HTERT RPE-1 (cell line): ENCODE measurements around the gene POLR3A.

Experiments used
- in situ Hi-C: fragments of 300-500 bp; cut with MboI; formaldehyde crosslinking; loops from 4 replicates; pipeline ENCODE4 v1.14.3; 2020; ENCODE audit warnings: low sequenced_read_pairs

Gene POLR3A

GRCh38 chr10:77922055-77922454, 107.3 kb downstream of the POLR3A start:
- in situ Hi-C loops = no loop called here

- in situ Hi-C loops = no loop called here
These were observed 107.9 kb downstream of the POLR3A start for GRCh38 chr10:77921395-77921794.

DNA sequence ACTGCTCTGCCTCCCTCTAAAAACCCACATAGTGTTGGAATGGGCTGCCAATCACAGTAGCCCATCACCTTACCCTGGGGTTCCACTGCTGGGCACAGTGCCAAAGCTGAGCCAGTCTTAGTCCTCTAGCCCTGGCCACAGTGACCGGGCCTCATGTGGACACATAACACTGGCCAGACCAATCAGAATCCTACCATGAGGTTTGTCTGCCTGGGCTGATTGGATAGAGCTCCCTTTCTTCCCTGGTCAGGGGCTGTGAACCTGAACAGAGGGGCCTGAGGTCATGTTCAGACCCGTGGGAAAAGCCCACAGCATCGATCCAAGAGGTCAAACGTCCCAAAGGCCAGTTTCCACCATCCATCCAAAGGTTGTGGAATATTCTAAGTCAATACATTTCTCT, 108.8 kb downstream of the POLR3A start:
- in situ Hi-C loops = no loop called here

GRCh38 chr10:77919713-77920108, 109.6 kb downstream of the POLR3A start:
- in situ Hi-C loops = no loop called here
